ENCODE data around the gene BAD. TPM values are rescaled to one million over a fixed set of nuclear protein-coding genes. Genes with fewer than 3 reads are reported as not detected.

BAD gene
- polyA plus RNA-seq, 2 of the 4 experiments (the other 2 are of a cell fraction): 33.7 to 68.4 TPM

DNA sequence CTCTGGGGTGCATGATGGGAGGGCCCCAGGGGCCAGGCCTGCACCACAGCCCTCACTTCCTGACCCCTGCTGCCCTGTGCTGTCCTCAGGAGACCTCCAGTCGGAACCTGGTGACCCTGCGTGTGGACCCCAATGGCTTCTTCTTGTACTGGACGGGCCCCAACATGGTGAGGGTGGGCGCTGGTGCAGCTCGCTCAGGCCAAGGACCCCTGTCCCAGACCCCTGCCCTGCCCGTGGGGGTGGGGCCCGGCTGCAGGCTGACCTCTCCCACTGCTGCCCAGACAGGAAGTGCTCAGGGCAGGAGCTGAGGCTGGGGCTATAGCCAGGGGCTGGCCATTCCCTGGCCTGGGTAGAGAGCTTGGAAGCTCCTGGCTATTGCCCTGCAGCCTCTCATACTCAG is 30.1 kb downstream of the BAD start:
- no peak overlapping the region for H3K4me2 ChIP-seq
- H3K4me3 ChIP-seq: no peak overlapping the region
- H3K9me3 ChIP-seq: no peaks in the 10 kb centered on the region
- peaks cover 24% of the 10 kb centered on the region for H3K4me1 ChIP-seq
- ATAC-seq: no peak
- no peak for DNase-seq (ENCODE audit: low read depth in 1 of 2, low spot score in 1 of 2)
- H3K27ac ChIP-seq: no peak overlapping the region
- no peak for TF ChIP-seq ESRRA (IDR thresholded peaks at IDR 0.05; ENCODE audit: borderline replicate concordance, low read length)
- TF ChIP-seq FOXS1 (CRISPR knock-in tag; IDR thresholded peaks at IDR 0.05): no peak
- TF ChIP-seq KDM1A (IDR thresholded peaks at IDR 0.05; ENCODE audit: low read depth): no peak
- TF ChIP-seq GATA3 (IDR thresholded peaks at IDR 0.05; ENCODE audit: borderline replicate concordance): no peak
- TF ChIP-seq MAZ (IDR thresholded peaks at IDR 0.05; ENCODE audit: borderline replicate concordance, low read depth, low read length): no peak
- TF ChIP-seq RARB (CRISPR knock-in tag; IDR thresholded peaks at IDR 0.05): no peak
- no peak for TF ChIP-seq CBX8 (IDR thresholded peaks at IDR 0.05)
- TF ChIP-seq HEYL (CRISPR knock-in tag; IDR thresholded peaks at IDR 0.05): no peak
- TF ChIP-seq, protein P1, sequence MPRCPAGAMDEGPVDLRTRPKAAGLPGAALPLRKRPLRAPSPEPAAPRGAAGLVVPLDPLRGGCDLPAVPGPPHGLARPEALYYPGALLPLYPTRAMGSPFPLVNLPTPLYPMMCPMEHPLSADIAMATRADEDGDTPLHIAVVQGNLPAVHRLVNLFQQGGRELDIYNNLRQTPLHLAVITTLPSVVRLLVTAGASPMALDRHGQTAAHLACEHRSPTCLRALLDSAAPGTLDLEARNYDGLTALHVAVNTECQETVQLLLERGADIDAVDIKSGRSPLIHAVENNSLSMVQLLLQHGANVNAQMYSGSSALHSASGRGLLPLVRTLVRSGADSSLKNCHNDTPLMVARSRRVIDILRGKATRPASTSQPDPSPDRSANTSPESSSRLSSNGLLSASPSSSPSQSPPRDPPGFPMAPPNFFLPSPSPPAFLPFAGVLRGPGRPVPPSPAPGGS (IDR thresholded peaks at IDR 0.05): no peak
- TF ChIP-seq ELK1 (IDR thresholded peaks at IDR 0.05; ENCODE audit: low read depth, low read length): no peak
- ChIA-PET POLR2A (no interaction called here), CTCF (interaction anchor here (0.6 to 6.4 kb wide), 7 partner anchors 11 to 77 kb away, joined by 3 to 76 read pairs (median 3); partner anchors contain the start of genes CATSPERZ, ESRRA and FERMT3)
- no peak for FAIRE-seq
- WGBS (ENCODE audit: missing lambda C conversion rate): 100% methylated on average over 2 of the region's 7 CpGs

GRCh38 chr11:64253481-64253880 is 31.0 kb downstream of the BAD start:
- no peak for TF ChIP-seq CBX2 (IDR thresholded peaks at IDR 0.05; ENCODE audit: borderline replicate concordance, low read depth)
- no peak for TF ChIP-seq EHF (CRISPR knock-in tag; IDR thresholded peaks at IDR 0.05)
- no peak for TF ChIP-seq MAZ (IDR thresholded peaks at IDR 0.05; ENCODE audit: borderline replicate concordance, low read depth, low read length)
- no peak for TF ChIP-seq REST (IDR thresholded peaks at IDR 0.05)
- no peak for TF ChIP-seq CHD2 (IDR thresholded peaks at IDR 0.05; ENCODE audit: low read length, partially characterized antibody)
- no peak for TF ChIP-seq HOXB13 (CRISPR knock-in tag; IDR thresholded peaks at IDR 0.05; ENCODE audit: low read depth)
- no peak for TF ChIP-seq CBX8 (IDR thresholded peaks at IDR 0.05)
- no peak for TF ChIP-seq HEYL (CRISPR knock-in tag; IDR thresholded peaks at IDR 0.05)
- TF ChIP-seq, protein P1 (IDR thresholded peaks at IDR 0.05): no peak
- CTCF ChIA-PET: interaction anchor here (1.2 to 6.4 kb wide), 3 partner anchors 15 to 49 kb away, joined by 3 to 76 read pairs (median 4); partner anchors contain the start of genes CATSPERZ and ESRRA
- peak overlapping the region; percentile 98; the same call in 2 of the 3 replicates for H3K4me2 ChIP-seq
- peaks cover 24% of the 10 kb centered on the region for H3K4me1 ChIP-seq
- H3K27ac ChIP-seq: no peak overlapping the region
- no peaks in the 10 kb centered on the region for H3K9me3 ChIP-seq
- no peak overlapping the region for H3K4me3 ChIP-seq
- no peak for ATAC-seq
- WGBS (ENCODE audit: missing lambda C conversion rate): 65% methylated on average over 5 of the region's 5 CpGs
- POLR2A ChIA-PET: no interaction called here
- FAIRE-seq: no peak
- no peak for DNase-seq (ENCODE audit: low read depth in 1 of 2, low spot score in 1 of 2)

All from A549 (cell line).